ENCODE data around the gene SORCS1. TPM values are rescaled to one million over a fixed set of nuclear protein-coding genes. Genes with fewer than 3 reads are reported as not detected.
"Not testable (repeated sequence)": the region's sequence is repeated elsewhere in the genome, so short reads cannot be mapped to it uniquely, and the experiment has no call there.

Gene SORCS1
- polyA plus RNA-seq, 1 donor (not counting 4 experiments of a cell fraction or from before 2014, with no cell fraction given) = not detected

DNA sequence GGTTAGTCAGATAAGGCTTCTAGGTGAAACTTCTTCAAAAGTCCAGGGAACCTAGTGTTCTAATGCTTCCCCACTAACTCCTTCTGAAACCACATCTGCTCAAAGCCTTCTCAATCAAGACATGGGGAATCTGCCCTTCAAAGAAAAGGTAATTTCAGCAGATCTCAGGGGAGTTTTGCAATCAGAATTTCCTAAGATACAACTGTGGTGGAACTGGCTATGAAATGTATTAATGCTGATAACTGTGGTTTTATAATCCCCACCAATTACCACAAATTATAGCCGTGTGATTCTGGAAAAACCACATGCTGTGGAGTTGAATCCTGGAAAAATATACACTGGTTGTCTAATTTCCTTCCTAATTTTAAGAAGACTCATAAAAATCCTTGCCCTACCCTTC, 233.8 kb downstream of the SORCS1 start:
- FAIRE-seq = no peak
- no peak for TF ChIP-seq EZH2 (IDR thresholded peaks at IDR 0.05; ENCODE audit: low read length)
- Histone ChIP-seq H3K79me2 (ENCODE audit: control insufficient read depth, insufficient read depth, low read length) (no peaks in the 10 kb centered on the region), H2AFZ (ENCODE audit: control insufficient read depth, low read length) (no peak overlapping the region), H3K9me3 (ENCODE audit: control insufficient read depth, low read depth, low read length) (no peaks in the 10 kb centered on the region), H3K27me3 (ENCODE audit: control insufficient read depth, extremely low read depth, insufficient read depth, low read length) (no peaks in the 10 kb centered on the region), H3K9me1 (ENCODE audit: control insufficient read depth, extremely low read depth, insufficient read depth, low read length) (no peaks in the 10 kb centered on the region), H3K4me3 (ENCODE audit: control insufficient read depth in 2 of 3, extremely low read depth in 1 of 3, insufficient read depth in 2 of 3, low read depth in 1 of 3, low read length in 3 of 3) (no peak overlapping the region), H3K9ac (ENCODE audit: control insufficient read depth, extremely low read depth, insufficient read depth, low read length) (no peak overlapping the region), H4K20me1 (ENCODE audit: control insufficient read depth, extremely low read depth, insufficient read depth, low read length) (no peaks in the 10 kb centered on the region), H3K4me2 (ENCODE audit: control insufficient read depth, extremely low read depth, insufficient read depth, low read depth, low read length) (no peak overlapping the region), H3K27ac (ENCODE audit: control insufficient read depth, insufficient read depth, low read length) (no peak overlapping the region), H3K36me3 (ENCODE audit: control insufficient read depth in 2 of 2, extremely low read depth in 1 of 2, insufficient read depth in 2 of 2, low read length in 2 of 2) (no peaks in the 10 kb centered on the region), H3K4me1 (ENCODE audit: control insufficient read depth, extremely low read depth, insufficient read depth, low read length) (no peaks in the 10 kb centered on the region)
- no peak for DNase-seq (ENCODE audit: low read depth, low spot score)
- dilution Hi-C loops (cut with MboI; ENCODE audit: extremely low pct_ligation_motif_present, low sequenced_read_pairs) = no loop called here

DNA sequence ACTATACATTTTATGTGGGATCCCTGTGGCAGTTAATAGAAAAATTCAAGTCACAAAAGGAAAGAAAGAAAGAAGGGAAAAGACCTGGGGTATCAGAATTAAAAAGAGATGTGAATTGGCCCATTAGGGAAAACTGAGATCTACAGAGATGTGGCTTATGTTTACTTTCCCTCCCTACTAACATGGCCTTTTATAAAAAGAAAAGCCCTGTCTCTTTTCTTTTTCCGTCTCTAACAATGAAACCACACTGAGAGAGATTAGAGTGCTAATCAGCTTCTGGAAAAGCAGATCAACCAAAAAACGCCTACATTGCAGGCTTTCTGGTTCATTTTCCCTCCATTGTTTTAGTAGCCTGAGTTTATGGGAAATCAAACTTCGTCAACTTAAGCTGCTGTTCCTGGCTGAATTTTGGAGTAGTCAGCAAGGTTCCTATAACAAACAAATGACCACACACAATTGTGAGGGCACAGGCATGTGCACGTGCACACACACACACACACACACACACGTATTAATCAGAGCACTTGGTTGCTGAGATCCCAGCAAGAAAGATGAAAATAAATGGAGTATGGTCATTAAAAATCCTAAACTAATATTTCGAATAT, 235.1 kb downstream of the SORCS1 start:
- H3K4me2 ChIP-seq (ENCODE audit: control insufficient read depth, extremely low read depth, insufficient read depth, low read depth, low read length) = no peak overlapping the region
- H3K9ac ChIP-seq (ENCODE audit: control insufficient read depth, extremely low read depth, insufficient read depth, low read length) = no peak overlapping the region
- dilution Hi-C loops (cut with MboI; ENCODE audit: extremely low pct_ligation_motif_present, low sequenced_read_pairs) = no loop called here
- no peak overlapping the region for H3K27ac ChIP-seq (ENCODE audit: control insufficient read depth, insufficient read depth, low read length)
- FAIRE-seq = no peak
- H3K4me1 ChIP-seq (ENCODE audit: control insufficient read depth, extremely low read depth, insufficient read depth, low read length) = no peaks in the 10 kb centered on the region
- TF ChIP-seq EZH2 (IDR thresholded peaks at IDR 0.05; ENCODE audit: low read length) = no peak
- TF ChIP-seq, protein P1, sequence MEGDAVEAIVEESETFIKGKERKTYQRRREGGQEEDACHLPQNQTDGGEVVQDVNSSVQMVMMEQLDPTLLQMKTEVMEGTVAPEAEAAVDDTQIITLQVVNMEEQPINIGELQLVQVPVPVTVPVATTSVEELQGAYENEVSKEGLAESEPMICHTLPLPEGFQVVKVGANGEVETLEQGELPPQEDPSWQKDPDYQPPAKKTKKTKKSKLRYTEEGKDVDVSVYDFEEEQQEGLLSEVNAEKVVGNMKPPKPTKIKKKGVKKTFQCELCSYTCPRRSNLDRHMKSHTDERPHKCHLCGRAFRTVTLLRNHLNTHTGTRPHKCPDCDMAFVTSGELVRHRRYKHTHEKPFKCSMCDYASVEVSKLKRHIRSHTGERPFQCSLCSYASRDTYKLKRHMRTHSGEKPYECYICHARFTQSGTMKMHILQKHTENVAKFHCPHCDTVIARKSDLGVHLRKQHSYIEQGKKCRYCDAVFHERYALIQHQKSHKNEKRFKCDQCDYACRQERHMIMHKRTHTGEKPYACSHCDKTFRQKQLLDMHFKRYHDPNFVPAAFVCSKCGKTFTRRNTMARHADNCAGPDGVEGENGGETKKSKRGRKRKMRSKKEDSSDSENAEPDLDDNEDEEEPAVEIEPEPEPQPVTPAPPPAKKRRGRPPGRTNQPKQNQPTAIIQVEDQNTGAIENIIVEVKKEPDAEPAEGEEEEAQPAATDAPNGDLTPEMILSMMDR (optimal IDR thresholded peaks at IDR 0.05 in 1 of 3, IDR thresholded peaks at IDR 0.05 in 1 of 3, conservative IDR thresholded peaks at IDR 0.05 in 1 of 3; ENCODE audit: extremely low read depth in 1 of 3, insufficient read depth in 2 of 3, low read length in 3 of 3) = no peak
- DNase-seq (ENCODE audit: low read depth, low spot score) = no peak
- no peaks in the 10 kb centered on the region for H3K36me3 ChIP-seq (ENCODE audit: control insufficient read depth in 2 of 2, extremely low read depth in 1 of 2, insufficient read depth in 2 of 2, low read length in 2 of 2)
- H3K9me1 ChIP-seq (ENCODE audit: control insufficient read depth, extremely low read depth, insufficient read depth, low read length) = no peaks in the 10 kb centered on the region
- H2AFZ ChIP-seq (ENCODE audit: control insufficient read depth, low read length) = no peak overlapping the region
- no peak overlapping the region for H3K4me3 ChIP-seq (ENCODE audit: control insufficient read depth in 2 of 3, extremely low read depth in 1 of 3, insufficient read depth in 2 of 3, low read depth in 1 of 3, low read length in 3 of 3)
- no peaks in the 10 kb centered on the region for H3K9me3 ChIP-seq (ENCODE audit: control insufficient read depth, low read depth, low read length)
- H4K20me1 ChIP-seq (ENCODE audit: control insufficient read depth, extremely low read depth, insufficient read depth, low read length) = no peaks in the 10 kb centered on the region
- no peaks in the 10 kb centered on the region for H3K27me3 ChIP-seq (ENCODE audit: control insufficient read depth, extremely low read depth, insufficient read depth, low read length)
- no peaks in the 10 kb centered on the region for H3K79me2 ChIP-seq (ENCODE audit: control insufficient read depth, insufficient read depth, low read length)

DNA sequence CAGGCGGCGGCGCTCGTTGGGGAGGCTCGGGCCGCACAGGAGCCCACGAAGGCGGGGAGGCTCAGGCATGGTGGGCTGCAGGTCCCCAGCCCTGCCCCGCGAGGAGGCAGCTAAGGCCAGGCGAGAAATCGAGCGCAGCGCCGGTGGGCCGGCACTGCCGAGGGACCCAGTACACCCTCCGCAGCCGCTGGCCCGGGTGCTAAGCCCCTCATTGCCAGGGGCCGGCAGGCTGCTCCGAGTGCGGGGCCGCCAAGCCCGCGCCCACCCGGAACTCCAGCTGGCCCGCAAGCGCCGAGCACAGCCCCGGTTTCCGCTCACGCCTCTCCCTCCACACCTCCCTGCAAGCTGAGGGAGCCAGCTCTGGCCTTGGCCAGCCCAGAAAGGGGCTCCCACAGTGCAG, 236.4 kb downstream of the SORCS1 start:
- H3K9me1 ChIP-seq (ENCODE audit: control insufficient read depth, extremely low read depth, insufficient read depth, low read length); H4K20me1 ChIP-seq (ENCODE audit: control insufficient read depth, extremely low read depth, insufficient read depth, low read length): not testable (repeated sequence)

More for the DNA sequence above, 236.4 kb downstream of the SORCS1 start:
- H3K9me3 ChIP-seq (ENCODE audit: control insufficient read depth, low read depth, low read length); H3K4me1 ChIP-seq (ENCODE audit: control insufficient read depth, extremely low read depth, insufficient read depth, low read length); H3K79me2 ChIP-seq (ENCODE audit: control insufficient read depth, insufficient read depth, low read length); H2AFZ ChIP-seq (ENCODE audit: control insufficient read depth, low read length); H3K4me2 ChIP-seq (ENCODE audit: control insufficient read depth, extremely low read depth, insufficient read depth, low read depth, low read length); H3K9ac ChIP-seq (ENCODE audit: control insufficient read depth, extremely low read depth, insufficient read depth, low read length); H3K27me3 ChIP-seq (ENCODE audit: control insufficient read depth, extremely low read depth, insufficient read depth, low read length); dilution Hi-C loops (cut with MboI; ENCODE audit: extremely low pct_ligation_motif_present, low sequenced_read_pairs); FAIRE-seq; H3K36me3 ChIP-seq (ENCODE audit: control insufficient read depth in 2 of 2, extremely low read depth in 1 of 2, insufficient read depth in 2 of 2, low read length in 2 of 2); DNase-seq (ENCODE audit: low read depth, low spot score); H3K4me3 ChIP-seq (ENCODE audit: control insufficient read depth in 2 of 3, extremely low read depth in 1 of 3, insufficient read depth in 2 of 3, low read depth in 1 of 3, low read length in 3 of 3); H3K27ac ChIP-seq (ENCODE audit: control insufficient read depth, insufficient read depth, low read length): not testable (repeated sequence)

Data from keratinocyte (primary cell).